NB4 (cell line): Measurements from ENCODE around the gene JMJD8.

Experiments
- DNase-seq: peaks from one replicate; pipeline ENCODE4 v3.0.0; 2010; ENCODE audit warnings: low read depth
- H3K4me3 ChIP-seq: one replicate; pipeline ENCODE4 v1.5.1; 2011; ENCODE audit warnings: mild to moderate bottlenecking, low read depth, low read length, moderate library complexity
- MYC ChIP-seq: IDR thresholded peaks from 2 replicates; pipeline ENCODE4 v1.6.1; 2011; ENCODE audit warnings: low read depth, low read length
- POLR2A ChIP-seq: IDR thresholded peaks from 2 replicates; pipeline ENCODE4 v1.6.1; 2011; ENCODE audit warnings: mild to moderate bottlenecking; ENCODE audit not compliant: insufficient read length; ENCODE audit errors: extremely low read depth
- TF ChIP-seq, protein P1 (sequence below): IDR thresholded peaks from one replicate; pipeline ENCODE4 v1.5.1; 2012; ENCODE audit warnings: low read depth, low read length
- TF ChIP-seq, protein P2 (sequence below): IDR thresholded peaks from 2 replicates; pipeline ENCODE4 v1.6.1; 2011; ENCODE audit warnings: low read depth, low read length

The JMJD8 gene

DNA sequence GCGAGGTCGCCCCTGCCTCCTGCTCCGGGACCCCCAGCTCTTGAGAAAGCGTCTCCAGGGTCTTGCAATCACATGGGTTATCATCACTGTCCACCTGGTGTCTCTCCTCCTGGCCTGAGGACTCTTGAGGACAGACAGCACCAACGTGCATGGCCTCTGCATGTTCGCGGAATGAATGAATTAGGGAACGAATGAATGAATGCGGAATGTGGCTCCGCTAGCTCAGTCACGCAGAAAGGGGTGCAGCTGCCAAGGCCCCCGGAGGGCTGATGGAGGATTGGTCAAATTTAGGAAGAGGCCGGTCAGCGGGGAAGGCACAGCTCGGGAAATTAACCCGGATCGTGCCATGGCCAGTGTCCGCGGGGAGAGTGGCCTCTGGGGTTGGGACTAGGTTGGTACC, 18.2 kb upstream of the JMJD8 start:
- no peak for DNase-seq
- TF ChIP-seq, protein P1, sequence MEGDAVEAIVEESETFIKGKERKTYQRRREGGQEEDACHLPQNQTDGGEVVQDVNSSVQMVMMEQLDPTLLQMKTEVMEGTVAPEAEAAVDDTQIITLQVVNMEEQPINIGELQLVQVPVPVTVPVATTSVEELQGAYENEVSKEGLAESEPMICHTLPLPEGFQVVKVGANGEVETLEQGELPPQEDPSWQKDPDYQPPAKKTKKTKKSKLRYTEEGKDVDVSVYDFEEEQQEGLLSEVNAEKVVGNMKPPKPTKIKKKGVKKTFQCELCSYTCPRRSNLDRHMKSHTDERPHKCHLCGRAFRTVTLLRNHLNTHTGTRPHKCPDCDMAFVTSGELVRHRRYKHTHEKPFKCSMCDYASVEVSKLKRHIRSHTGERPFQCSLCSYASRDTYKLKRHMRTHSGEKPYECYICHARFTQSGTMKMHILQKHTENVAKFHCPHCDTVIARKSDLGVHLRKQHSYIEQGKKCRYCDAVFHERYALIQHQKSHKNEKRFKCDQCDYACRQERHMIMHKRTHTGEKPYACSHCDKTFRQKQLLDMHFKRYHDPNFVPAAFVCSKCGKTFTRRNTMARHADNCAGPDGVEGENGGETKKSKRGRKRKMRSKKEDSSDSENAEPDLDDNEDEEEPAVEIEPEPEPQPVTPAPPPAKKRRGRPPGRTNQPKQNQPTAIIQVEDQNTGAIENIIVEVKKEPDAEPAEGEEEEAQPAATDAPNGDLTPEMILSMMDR: no peak
- TF ChIP-seq, protein P2, sequence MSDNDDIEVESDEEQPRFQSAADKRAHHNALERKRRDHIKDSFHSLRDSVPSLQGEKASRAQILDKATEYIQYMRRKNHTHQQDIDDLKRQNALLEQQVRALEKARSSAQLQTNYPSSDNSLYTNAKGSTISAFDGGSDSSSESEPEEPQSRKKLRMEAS: no peak
- TF ChIP-seq POLR2A (no peak), MYC (no peak)
- no peak overlapping the region for H3K4me3 ChIP-seq

DNA sequence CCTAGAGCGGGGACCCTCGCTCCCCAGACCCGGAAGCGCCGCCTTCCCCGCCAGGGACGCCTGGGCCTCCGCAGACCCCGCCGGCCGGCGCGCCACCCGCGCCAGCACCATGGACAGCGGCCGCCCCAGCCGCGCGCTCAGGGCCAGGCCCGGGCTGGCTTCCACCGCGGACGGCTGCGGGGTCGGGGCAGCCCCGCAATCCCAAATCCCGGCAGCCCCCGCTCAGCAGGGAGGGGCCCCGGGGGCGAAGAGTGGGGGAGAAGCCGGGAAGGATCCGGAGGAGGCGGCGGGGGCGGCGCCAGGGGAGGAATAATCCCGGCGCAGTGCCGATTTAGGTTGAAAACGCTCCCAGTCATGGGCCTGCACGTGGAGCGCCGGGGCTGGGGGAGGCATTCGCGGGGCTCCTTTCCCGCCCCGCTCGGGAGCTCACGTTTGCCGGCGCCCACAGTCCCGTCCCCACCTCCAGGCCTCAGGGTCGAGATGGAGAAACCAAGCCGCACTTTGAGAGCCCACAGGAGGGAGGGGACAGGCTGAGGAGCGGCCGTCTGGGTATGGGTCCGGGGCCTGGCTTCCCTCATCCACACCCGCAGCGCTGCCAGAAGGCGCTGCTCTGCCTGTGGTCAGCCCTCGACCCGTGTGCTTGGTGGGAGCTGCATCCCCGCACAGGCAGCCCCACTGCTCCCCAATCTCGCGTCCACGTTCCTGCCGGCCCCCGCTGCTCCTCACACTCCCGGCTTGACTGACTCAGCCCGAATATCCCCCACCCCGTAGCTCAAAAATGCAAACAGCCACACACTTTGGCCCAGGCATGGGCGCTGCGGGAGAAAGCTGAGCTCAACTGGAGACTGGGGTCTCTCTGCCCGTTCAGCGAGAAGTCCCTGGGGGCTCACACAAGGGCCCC, 16.8 kb upstream of the JMJD8 start:
- TF ChIP-seq, protein P1: no peak
- TF ChIP-seq, protein P2: no peak
- no peak for TF ChIP-seq POLR2A
- no peak for TF ChIP-seq MYC
- H3K4me3 ChIP-seq: no peak overlapping the region
- no peak for DNase-seq

DNA sequence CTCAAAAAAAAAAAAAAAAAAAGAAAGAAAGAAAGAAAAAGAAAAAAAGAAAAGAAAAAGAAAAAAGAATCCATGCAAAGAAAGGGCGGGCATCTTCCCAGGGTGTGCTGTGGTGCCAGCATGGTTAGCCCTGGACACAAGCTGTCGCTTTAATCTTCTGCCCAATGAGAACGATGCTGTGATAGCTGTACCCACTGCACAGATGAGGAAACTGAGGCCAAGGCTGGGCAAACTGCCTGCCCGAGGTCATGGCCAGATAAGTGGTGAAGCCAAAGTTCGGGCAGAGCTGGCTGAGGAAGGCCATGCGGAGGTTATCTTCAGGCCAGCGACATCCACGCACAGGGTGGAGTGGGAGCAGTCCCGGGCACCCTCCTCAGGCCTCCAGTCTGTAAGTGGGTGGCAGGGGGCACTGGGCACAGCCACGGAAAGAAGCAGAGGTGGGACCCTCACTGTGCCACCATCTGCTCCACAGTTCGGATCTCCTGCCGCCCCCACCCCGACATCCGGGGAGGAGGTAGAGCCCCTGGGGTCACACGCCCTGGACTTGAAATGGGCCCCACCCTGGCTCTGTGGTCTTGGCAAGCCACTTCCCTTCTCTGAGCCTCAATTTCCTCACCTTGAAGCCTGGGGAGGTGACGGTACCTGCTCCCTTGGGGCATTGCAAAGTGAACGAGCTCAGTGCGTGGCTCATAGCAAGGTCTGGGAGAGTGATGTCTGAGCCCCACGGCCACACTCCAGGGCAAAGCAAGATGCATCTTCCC, 15.0 kb upstream of the JMJD8 start:
- TF ChIP-seq MYC (no peak), POLR2A (no peak)
- TF ChIP-seq, protein P1: no peak
- TF ChIP-seq, protein P2: no peak
- H3K4me3 ChIP-seq: no peak overlapping the region
- DNase-seq: no peak

DNA sequence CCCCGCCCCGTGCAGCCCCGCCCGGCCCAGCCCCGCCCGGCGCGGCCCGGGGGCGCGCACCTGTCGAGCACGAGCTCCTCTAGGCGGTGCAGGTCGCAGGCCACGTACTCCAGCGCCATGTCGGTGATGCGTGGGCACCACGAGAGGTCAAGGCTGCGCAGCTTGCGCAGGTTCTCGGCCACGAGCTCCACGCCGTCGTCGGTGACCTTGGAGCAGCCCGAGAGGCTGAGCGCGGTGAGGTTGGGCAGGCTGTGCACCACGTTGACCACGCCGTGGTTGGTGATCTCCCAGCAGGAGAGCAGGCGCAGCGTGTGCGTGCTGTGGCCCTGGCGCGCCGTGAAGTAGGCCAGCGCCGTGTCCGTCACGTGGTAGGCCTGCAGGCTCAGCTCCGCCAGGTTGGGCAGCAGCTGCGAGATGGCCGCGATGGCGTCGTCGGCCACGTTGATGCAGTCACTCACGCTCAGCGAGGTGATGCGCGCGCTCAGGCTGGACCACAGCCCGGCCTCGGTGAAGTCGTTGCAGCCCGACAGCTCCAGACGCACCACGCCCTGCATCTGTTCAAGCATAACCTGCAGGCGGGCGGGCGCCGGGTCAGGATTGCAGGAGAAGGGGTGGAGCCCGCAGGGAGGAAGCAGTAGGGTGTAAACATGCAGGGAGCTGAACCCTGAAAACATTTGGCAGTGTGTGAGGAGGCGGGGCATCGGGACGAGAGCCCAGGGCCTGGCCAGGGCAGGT, 11.4 kb upstream of the JMJD8 start:
- H3K4me3 ChIP-seq: no peak overlapping the region
- DNase-seq: no peak
- TF ChIP-seq MYC: no peak
- TF ChIP-seq, protein P2: no peak
- TF ChIP-seq, protein P1: no peak
- TF ChIP-seq POLR2A: no peak

DNA sequence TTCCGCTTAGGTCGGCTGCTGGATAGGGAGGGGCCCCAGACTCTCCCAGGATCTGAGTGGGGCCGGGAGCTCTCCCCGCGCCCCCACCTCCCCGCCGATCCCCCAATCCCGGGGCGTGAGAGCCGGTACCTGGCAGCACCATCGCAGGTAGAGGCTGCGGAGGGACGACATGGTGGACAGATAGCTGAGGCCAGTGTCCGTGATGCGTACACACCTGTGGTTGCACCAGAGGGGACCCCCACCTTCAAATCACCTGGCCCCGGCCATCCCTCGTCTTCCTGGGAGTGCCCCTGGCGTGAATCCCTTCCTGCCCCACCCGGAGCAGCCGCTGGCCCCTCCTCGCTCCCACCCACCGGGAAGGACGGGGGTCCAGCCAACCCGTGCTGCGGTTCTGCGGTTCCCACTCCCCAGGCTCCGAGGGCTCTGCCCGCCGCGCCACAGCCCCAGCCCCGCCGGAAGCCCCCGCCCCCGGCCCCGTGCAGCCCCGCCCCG, 10.8 kb upstream of the JMJD8 start:
- no peak overlapping the region for H3K4me3 ChIP-seq
- TF ChIP-seq POLR2A (no peak), MYC (no peak)
- TF ChIP-seq, protein P1: no peak
- no peak for DNase-seq
